ENCODE measurements around the gene STEAP3. TPM values are rescaled to one million over a fixed set of nuclear protein-coding genes. Genes with fewer than 3 reads are reported as not detected.
A peak's percentile ranks its signal among the peaks of the same experiment; 100 is the strongest.

Gene STEAP3
- total RNA-seq, 1 donor from 2014 or later: 27.8 TPM

- DNase-seq (ENCODE audit: low read depth): no peak
- TF ChIP-seq, protein P1, sequence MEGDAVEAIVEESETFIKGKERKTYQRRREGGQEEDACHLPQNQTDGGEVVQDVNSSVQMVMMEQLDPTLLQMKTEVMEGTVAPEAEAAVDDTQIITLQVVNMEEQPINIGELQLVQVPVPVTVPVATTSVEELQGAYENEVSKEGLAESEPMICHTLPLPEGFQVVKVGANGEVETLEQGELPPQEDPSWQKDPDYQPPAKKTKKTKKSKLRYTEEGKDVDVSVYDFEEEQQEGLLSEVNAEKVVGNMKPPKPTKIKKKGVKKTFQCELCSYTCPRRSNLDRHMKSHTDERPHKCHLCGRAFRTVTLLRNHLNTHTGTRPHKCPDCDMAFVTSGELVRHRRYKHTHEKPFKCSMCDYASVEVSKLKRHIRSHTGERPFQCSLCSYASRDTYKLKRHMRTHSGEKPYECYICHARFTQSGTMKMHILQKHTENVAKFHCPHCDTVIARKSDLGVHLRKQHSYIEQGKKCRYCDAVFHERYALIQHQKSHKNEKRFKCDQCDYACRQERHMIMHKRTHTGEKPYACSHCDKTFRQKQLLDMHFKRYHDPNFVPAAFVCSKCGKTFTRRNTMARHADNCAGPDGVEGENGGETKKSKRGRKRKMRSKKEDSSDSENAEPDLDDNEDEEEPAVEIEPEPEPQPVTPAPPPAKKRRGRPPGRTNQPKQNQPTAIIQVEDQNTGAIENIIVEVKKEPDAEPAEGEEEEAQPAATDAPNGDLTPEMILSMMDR (conservative IDR thresholded peaks at IDR 0.05; ENCODE audit: low read depth, low read length): peak; percentile 91
- no peak overlapping the region for H3K4me3 ChIP-seq (ENCODE audit: low read depth, low read length)
Measured at GRCh38 chr2:119290859-119291587, 67.4 kb downstream of the STEAP3 start.

DNA sequence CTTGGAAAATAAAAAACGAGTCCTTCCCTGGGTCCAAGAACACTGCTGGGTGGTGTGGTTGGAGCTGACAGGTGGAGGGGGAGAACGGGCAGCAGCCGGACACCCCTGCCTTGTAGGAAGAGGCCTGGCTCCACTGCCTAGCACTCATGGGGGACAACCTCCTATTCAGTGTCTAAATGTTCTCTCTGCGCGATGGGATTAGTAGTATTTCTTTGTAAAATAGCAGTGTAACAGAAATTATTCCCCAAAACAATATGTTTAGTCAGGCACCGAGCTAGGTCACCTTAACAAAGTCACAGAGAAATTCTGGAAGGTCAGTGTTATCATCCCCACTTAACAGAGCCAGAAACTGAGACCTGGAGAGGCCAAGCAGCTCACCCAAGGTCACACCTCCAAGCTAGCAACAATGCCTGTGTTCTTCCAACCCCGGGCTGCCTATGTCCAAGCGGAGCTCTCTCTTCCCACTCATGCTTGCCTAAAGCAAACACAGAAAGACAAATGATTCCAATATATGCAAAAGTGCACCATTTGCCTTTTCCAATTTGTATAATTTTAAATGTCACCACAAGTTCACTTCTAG lies 68.0 kb downstream of the STEAP3 start:
- TF ChIP-seq, protein P1 (conservative IDR thresholded peaks at IDR 0.05; ENCODE audit: low read depth, low read length): no peak
- DNase-seq (ENCODE audit: low read depth): no peak
- no peak overlapping the region for H3K4me3 ChIP-seq (ENCODE audit: low read depth, low read length)

GRCh38 chr2:119292226-119292625 lies 68.6 kb downstream of the STEAP3 start:
- TF ChIP-seq, protein P1 (conservative IDR thresholded peaks at IDR 0.05; ENCODE audit: low read depth, low read length): peak; percentile 25
- no peak for DNase-seq (ENCODE audit: low read depth)
- H3K4me3 ChIP-seq (ENCODE audit: low read depth, low read length): no peak overlapping the region

- DNase-seq (ENCODE audit: low read depth): peak; percentile 22
- TF ChIP-seq, protein P1 (conservative IDR thresholded peaks at IDR 0.05; ENCODE audit: low read depth, low read length): no peak
- H3K4me3 ChIP-seq (ENCODE audit: low read depth, low read length): no peak overlapping the region
Measured at GRCh38 chr2:119293254-119293653, 69.6 kb downstream of the STEAP3 start.

GRCh38 chr2:119293900-119294299 lies 70.3 kb downstream of the STEAP3 start:
- TF ChIP-seq, protein P1 (conservative IDR thresholded peaks at IDR 0.05; ENCODE audit: low read depth, low read length): no peak
- H3K4me3 ChIP-seq (ENCODE audit: low read depth, low read length): no peak overlapping the region
- DNase-seq (ENCODE audit: low read depth): no peak

- H3K4me3 ChIP-seq (ENCODE audit: low read depth, low read length): no peak overlapping the region
- no peak for DNase-seq (ENCODE audit: low read depth)
- TF ChIP-seq, protein P1 (conservative IDR thresholded peaks at IDR 0.05; ENCODE audit: low read depth, low read length): no peak
Measured at GRCh38 chr2:119294671-119295070, 71.0 kb downstream of the STEAP3 start.
